ENCODE measurements around the gene TLE2.

Gene TLE2

DNA sequence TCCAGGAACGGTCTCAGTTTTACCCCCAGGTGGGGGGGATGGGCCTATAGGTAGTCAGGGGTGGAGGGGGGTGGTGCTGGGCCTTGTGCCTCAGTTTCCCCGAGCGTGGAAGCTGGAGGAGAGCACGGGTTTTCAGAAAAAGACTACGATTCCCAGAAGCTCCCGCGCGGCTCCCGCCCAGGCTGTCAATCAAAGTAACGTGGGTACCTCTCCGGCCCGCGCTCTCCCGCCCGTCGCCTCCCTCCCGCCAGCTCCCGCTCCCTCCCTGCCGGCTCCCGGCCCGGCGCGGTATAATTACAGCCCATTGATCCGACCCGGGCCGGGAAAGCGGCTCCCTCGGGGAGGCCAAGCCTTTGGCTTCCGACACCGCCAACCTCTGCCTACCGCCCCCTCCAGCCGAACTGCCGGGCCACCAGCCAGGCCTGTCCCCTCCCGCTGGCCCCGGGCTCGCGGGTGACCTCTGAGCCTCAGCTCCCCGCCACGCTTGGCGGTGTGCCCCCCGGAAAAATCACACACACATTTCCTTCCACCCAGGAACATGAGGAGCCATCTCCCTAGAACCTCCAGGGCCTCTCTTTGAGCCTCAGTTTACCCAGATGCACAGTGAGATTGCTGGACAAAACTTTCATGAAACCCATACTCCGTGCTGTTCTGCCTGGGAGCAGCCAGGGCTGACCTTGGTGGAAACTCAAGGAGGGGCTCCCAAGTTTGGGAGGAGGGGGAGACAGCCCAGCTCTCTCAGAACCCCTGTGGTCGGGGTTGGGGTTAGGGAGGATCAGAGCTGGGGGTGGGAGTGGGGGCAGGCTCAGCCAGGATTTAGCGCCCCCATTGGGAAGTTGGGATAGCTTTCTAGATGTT, 7.3 kb upstream of the TLE2 start:
- DNase-seq: peak; percentile 92

DNA sequence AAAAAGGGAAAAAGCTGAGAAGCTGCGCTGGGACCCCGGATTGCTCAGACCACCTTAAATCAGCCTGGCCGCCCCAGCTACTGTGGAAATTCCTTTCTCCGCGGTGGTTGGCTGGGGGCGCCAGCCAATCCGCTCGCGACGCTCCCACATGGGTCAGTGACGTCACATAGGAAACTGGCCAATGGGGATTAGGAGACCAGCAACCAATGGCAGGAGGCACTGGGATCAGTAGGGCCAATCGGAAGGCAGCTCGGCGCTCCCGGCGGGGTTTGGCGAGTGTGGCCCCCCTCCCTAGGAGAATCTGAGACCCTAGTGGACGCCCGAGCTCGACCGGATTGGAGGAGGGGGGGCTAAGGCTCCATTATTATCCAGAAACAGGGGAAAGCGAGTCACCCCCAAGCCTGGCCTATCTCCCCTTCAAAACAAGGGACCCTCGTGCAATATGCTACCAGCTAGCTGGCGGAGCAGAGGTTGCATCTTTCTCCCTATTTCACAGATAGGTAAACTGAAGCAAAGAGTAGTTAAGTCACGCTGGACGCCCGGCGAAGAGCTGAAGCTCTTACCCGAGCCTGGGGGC, 6.5 kb upstream of the TLE2 start:
- DNase-seq: peak; percentile 100

DNA sequence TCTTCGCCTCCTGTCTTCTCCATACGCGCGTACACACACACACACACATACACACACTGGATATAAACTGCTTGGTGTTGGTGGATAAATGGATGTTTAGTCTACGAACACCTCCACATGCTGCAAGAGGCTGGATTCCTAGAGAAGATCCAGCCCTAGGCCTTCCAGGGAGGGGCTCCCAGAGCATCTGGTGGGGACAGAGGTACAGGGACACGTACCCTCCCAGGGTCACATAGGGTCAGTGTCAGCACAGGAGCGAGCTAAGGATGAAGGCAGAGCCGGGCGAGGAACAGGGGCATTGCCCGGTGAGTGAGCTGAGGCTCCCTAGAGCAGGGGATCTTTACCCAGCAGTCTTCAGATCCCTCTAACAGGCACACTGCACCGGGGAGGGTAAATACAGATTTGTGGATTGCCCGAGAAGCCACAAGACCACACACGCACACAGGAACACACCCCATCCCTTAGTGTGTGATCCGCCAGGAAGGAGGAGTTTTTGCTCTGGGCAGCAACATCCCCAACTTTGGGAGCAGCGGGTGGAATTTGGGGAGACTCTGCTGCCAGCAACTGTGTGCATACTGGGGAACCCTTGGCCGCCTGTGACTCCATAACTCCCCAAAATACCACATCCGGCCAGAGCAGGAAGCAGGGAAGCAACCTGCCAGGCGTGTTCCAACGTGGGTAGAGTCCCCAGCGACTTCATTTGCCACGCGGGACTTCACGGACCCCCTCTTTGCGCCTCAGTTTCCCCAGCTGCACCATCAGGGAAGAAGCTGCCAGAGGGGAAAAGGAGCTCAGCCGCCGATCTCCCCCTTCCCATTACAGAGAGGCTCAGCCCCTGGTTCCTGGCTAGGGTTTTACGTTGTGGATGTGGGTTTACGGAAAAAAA, 5.8 kb upstream of the TLE2 start:
- DNase-seq: peak; percentile 70

DNA sequence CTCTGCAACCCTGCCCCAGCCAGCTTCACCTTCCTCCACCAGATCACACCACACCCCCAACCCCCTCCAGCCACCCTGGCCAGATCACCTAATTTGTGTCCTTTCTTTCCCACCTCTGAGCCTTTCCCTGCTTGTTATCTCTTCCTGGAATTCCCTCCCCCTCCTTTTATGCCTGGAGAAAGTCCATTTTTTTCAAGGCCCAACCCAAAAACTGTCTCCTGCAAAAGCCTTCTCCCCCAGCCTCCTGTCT, 5.3 kb upstream of the TLE2 start:
- DNase-seq: no peak

DNA sequence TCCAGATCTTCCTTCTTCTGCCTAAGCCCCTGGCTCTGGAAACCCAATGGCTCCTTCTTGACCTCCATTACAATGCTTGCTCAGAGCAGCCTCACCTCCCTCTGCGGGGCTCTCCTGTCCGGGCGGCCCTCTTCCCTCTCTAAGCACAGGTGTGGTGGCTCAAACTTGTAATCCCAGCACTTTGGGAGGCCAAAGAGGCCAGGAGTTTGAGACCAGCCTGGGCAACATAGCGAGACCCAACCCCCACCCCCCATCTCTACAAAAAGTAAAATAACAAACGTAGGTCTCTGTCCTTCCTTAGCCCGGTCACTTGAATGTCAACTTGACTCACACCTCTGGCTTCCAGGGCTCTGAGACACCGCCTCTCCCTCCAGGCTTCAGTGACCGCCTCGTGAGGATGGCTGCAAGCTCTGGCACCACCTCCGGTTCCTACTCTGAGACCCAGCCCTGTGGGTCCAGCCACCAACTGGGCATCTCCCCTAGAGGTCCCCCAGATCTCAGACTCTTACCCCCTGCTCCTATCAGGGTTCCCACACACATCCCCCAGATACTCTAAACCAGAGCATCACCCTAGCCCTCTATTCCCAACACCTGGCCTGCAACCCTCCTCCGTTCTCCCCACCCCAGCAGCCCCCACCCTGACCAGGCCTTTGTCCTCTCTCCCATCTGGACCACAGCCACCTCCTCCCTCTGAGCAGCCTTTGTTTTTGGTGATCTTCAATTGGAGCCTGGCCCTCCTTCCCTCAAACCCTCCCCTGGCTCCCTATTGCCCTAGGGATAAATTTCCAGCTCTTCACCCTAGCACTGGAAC, 4.7 kb upstream of the TLE2 start:
- no peak for DNase-seq

DNA sequence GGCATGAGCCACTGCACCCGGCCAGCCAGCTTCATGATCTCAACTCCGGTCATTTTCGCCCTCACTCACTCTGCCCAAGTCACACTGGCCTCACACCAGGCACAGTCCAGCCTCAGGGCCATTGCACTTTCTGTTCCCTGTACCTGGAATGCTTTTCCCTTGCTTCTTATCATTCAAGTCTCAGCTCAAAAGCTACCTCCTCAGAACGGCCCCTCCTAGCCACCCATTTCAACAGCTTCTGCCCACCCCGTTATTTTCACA, 2.5 kb upstream of the TLE2 start:
- DNase-seq: no peak

DNA sequence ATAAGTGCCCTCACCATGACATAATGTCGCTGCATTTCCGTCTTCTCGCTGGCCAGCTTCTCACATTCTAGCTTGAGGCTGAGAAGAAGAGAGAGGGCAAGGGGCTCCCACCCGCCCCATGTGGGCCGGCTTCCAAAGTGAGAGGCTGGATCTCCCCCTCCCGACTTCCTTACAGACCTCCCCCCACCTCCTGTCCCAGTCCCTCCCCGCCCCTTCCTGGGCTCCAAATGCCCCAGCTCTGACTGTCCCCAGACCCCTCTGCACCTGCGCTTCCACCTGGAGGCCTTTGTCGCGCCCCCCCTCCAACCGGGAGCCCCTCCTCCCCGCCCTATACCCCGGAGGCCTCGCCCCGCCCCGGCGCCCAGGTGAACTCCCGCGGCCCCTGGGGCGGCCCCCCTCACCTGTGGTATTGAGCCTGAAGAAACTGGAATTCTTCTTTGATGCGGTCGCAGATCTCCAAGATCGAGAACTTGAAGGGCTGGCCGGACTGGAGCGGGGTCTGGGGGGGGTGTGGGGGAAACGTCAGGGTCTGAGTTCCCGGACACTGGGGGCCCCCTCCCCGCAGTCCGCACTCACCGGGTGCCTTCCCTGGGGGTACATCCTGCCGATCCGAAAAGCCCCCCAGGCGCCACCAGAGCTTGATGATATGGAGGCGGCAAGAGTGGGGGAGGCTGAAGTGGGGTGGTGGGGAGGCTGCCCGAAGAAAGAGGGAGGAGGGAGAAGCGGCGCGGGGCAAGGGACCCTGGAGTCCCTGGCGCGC, 595 bp downstream of the TLE2 start:
- no peak for DNase-seq

DNA sequence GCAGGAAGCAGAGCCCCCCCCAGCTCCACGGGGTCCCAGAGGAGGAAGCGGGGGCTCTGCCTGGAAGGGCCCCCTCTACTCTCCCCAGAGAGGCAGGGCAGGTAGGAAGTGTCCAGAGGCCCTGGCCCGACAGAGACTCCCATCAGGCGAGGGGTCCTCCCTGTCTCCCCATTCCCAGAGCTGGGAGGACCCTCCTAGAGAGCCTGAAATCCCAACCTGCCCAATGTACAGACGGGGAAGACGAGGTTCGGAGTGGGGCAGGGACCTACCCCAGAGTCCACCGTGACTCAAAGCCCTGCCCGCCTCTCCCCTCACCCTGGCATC, 1.1 kb downstream of the TLE2 start:
- no peak for DNase-seq

DNA sequence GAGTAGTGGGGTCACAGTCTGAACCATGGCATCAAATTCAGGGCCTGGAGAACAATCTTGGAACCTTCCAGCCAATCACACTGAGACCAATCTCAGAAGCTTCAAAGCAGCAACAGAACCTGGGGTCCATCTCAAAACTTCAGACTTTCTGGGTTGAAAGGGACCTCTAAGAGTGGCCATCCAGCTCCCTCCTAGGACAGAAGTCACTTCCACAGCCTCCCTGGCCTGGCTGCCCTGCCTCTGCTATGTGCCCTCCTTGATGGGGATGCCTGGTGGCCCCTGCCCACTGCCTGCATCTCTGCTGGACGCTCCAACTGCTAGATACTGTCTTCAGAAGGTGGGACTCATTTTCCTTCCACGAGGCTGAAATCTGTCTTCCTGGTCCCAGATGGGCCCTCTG, 1.8 kb downstream of the TLE2 start:
- DNase-seq: no peak

DNA sequence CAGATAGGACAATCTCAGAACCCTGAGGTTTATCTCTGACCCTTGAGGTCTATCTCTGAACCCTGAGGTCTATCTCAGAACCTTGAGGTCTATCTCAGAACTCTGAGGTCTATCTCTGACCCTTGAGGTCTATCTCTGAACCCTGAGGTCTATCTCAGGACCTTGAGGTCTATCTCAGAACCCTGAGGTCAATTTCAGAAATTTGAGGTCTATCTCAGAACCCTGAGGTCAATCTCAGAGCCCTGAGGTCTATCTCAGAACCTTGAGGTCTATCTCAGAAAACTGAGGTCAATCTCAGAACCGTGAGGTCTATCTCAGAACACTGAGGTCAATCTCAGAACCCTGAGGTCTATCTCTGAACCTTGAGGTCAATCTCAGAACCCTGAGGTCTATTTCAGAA, 2.3 kb downstream of the TLE2 start:
- no peak for DNase-seq

DNA sequence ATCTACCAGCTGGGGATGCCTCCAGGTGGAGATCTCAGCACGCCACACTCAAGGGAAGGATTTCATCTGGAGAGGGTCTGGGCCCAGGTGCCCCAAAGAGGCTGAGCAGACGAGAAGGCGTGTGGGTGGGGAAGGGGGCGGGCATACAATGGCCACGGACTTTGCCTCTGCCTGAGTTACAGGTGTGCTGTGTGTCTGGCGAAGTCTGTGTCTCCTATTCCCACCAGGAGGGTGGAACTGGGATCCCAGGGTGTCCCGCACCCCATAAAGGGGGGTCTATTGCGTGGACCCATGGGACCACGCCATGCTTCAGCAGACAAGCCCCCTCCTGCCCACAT, 3.6 kb downstream of the TLE2 start:
- DNase-seq: no peak

DNA sequence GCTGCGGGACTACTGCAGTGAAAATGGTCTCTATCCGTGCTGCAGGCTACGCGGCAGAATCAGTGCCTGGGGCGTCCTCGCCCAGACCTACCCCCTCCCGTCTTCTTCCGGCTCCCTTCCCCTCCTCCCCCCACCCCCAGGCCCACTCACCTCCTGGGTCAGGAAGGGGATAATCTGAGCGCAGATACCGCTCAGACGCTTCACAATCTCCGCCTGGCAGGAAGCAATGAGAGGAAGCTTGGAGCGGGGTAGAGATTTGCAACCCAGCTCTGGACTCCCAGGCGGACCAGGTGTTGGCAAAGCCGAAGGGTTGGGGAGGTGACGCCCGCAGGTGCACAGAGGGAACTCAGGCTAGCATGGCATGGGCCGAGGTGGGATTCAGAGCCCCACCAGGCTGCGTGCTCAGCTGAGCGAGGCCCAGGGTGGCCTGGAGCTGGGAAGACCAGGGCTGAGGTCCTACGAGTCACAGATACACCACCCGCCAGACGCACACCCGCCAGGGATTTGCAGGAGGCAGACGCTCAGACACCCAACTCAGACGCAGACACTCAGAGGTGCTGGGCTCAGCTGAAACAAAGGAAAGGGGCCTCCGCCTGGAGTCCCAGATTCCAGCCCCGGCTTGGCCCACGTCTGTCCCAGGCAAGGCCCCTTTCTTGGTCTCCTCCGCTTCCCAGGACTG, 4.1 kb downstream of the TLE2 start:
- DNase-seq: no peak

DNA sequence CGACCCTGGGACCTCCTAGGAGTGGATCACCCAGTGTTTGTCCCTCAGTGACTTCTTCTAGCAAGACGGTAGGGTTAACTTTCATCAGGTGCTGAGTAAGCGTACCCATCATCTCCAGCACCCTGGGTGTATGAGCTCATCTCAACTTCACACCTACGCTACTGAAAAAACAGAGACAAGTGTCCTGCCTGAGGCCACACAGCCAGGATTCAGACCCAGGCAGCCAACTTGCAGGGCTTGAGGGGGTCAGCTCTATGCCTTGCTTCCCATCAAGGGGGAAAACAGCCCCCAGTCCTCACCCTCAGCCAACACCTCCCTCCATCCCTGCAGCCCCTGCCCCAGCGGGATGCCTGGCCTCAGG, 4.6 kb downstream of the TLE2 start:
- no peak for DNase-seq

DNA sequence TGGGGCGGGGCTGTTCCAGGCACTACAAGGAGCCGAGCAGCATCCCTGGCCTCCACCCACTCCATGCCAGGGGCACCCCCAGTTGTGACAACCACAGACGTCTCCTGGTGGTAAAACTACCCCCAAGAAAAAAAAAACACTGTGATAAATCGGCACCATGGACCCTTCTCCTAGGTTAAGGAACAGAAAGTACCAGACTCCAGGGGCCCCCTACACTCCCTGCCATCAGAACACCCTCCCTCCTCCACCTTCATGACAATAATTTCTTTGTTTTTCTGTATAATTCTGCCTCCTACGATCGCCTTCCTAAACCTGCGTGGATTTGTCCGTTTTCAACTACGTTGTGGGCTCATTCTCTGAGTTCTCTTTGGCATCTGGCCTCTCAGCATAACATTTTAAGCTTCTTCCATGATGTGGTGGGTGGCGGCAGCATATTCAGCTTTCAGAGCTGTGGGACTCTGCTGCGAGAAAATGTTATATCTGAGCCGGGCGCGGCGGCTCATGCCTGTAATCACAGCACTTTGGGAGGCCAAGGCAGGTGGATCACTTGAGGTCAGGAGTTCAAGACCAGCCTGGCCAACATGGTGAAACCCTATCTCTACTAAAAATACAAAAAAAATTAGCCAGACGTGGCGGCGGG, 8.6 kb downstream of the TLE2 start:
- DNase-seq: no peak

DNA sequence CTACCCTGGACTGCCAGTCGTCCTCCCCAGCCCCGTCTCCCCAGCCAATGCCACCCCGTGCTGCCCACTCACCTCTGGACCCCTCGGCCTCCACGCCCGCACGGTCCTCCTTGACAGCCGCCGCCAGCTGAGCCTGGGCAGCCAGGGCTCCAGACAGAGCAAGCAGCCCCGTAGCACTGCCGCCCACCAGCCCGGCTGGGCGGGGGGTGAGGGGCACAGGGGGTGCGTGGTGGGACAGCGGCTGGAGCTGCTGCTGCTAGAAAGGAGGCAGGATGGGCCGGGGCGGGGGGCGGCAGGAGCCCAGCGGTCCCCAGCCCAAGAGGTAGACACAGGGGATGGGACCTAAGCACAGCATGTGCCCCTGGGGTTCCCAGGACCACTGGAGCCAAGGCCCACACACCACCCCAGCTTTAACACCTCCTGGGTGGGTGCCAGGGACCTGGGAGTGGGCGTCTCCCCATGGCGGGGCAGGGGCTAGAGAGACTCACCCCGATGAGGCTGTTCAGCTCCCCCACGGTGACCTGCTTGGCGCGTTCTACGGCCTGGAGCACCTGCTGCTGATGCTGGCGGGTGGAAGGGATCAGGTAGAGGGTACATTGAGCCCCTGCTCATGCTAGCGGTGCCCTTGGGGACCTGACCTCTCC, 9.7 kb downstream of the TLE2 start:
- DNase-seq: no peak

DNA sequence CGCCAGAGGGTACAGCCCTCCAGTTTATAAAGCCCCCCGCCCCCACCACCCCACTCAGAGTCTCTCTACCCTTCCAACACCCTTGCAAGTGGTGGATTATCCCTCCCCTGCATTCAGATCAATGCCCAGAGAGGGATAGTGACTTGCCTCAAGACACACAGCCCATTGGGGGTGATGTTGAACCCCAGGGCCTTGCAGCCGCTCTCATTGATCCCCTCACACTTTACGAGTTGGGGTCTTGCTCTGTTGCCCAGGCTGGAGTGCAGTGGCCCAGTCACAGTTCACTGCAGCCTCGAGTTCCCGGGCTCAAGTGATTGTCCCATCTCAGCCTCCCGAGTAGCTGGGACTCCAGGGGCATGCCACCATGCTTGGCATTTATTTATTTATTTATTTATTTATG, 11.2 kb downstream of the TLE2 start:
- DNase-seq: no peak

DNA sequence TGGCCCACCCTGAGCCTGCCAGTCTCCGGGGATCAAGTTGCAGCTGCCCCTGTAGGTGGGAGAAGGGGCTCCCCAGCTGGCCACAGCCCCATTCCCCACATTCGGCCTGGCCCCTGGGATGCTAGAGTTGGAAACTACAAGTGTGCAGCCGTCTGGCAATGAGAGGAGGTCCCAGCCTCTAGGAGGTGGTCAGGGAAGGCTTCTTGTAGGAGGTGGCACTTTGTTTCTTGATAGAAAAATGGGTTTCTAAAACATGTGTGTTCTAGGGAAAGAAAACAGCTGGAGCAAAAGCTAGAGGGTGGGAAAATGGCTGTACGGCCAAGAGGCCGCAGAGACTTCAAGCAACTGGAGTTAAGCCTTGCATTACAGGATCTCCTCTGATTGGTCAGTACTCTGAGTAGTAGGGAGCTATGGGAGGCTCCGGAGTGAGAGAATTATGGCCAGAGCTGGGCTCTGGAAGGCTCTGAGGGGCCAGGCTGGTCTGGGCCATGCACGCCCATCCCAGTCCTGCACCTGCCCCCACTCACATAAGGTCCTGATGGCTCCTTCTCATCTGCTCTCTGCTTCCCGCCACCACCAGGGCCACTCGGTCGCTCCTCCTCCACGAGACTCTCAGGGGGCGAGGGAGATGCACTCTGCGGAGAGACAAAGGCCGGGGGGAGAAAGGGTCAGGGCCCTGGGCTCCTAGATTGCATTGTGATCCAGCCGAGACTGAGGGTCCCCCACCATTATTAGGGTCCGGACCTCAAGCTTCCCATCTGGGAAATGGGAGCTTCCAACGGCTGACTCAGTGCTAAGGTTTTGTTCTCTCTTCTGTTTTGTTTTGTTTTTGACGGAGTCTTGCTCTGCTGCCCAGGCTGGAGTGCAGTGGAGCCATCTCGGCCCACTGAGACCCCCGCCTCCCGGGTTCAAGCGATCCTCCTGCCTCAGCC, 13.7 kb downstream of the TLE2 start:
- no peak for DNase-seq

DNA sequence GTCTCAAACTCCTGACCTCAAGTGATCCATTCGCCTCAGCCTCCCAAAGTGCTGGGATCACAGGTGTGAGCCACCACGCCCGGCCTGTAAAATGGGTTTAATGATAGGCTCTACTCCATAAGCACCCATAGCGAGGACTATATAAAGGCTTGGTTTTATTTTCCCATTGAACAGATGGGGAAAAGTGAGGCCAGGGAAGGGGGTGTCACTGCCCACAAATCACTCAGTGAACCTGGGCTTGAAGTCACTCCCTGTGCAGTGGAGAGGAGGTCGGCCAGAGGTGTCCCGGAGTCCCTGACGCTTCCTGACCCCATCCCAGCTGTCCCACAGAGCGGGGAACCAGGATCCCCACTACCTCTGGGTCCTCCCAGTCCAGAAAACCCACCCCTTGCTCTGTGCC, 14.9 kb downstream of the TLE2 start:
- no peak for DNase-seq

DNA sequence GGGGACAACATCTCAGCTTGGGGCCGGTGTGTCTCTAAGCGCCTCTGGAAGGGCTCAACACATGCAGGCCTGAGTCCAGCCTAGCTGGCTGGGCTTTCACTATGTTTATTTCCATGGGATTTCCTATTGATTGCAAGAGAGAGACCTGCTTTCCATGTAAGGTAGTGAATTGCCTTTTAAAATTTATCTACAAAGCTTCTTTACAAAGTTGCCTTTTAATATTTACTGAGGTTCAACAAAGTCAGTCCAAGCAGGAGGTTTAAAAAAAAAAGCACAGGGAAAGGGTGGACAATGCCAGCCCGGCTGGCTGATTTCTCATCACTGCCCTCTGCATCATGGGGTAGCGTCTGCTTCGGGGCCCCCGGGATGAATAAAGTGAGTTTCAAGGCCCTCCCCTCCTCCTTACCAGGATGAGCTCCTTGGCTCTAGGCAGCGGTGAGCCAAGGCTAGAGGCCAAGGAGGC, 15.8 kb downstream of the TLE2 start:
- no peak for DNase-seq

DNA sequence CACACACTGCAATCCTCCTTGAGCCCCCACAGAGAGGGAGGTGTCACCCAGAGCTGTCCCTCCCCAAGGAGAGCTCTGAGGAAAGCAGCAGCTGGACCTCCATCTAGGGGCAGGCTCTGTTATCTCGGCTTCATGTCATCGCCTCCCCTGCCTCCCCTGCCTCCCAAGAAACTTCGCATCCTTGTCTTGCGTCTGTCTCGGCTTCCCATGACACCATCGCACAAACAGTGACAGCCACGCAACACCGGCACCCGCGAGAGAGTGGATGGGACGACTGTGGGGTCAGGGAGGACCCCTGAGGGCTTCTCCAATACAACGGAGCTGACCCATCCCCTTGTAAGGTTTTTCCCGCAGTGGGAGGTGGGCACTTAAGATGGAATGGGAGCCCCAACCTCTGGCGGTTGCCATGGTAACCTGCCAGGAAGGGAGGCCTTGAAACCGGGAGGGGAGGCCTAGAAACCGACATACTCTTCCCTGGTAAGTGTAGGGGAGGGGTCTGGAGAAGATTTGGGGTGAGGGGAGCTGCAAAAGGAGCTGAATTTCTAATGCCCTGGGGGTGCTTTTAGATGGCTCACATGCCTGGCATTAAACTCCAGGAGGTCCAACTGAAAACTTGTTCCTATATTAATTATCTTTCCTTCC, 16.3 kb downstream of the TLE2 start:
- no peak for DNase-seq

All from fibroblast of upper back skin (primary cell).